H1 (cell line): ENCODE results near the gene MALSU1. TPM values are rescaled to one million over a fixed set of nuclear protein-coding genes. Genes with fewer than 3 reads are reported as not detected.

Experiments used
- CTCF ChIA-PET: fragments of 300-600 bp; sonication (Branson Sonifier 250); formaldehyde crosslinking; loops from one replicate; lab custom pipeline; 2021; ENCODE audit not compliant: partially characterized antibody; lab: Charles Lee
- POLR2A ChIA-PET: fragments of 300-600 bp; sonication (Branson Sonifier 250); formaldehyde crosslinking; loops from one replicate; lab custom pipeline; 2021; ENCODE audit warnings: inconsistent platforms; ENCODE audit not compliant: partially characterized antibody; lab: Charles Lee
- DNase-seq, 2 experiments: peaks; one replicate each; pipeline versions ENCODE4 v3.0.0 to v3.0.0-alpha.2; 2010 to 2022; ENCODE audit warnings: low spot score in 2 of 2, low read depth in 1 of 2, mixed read lengths in 1 of 2
- FAIRE-seq: peaks from 2 replicates; lab custom pipeline; 2011; peaks lifted over from hg19 to GRCh38; lab: Jason Lieb, UNC
- H2AFZ ChIP-seq: 2 replicates; pipeline ENCODE4 v1.8.1; 2012; ENCODE audit warnings: low read length, inconsistent platforms
- H2AK5ac ChIP-seq: 2 replicates; pipeline ENCODE4 v1.6.1; 2013; ENCODE audit warnings: low read depth, low read length
- H2BK120ac ChIP-seq: replicated peaks from 2 replicates; pipeline ENCODE3; 2013; ENCODE audit warnings: low read depth, low read length, inconsistent platforms
- H2BK12ac ChIP-seq: 2 replicates; pipeline ENCODE4 v1.6.1; 2013; ENCODE audit warnings: low read depth, low read length
- H2BK15ac ChIP-seq: 2 replicates; pipeline ENCODE4 v1.6.1; 2013; ENCODE audit warnings: low read length
- H2BK20ac ChIP-seq: 2 replicates; pipeline ENCODE4 v1.6.1; 2013; ENCODE audit warnings: low read length
- H2BK5ac ChIP-seq: 2 replicates; pipeline ENCODE4 v1.6.1; 2013; ENCODE audit warnings: low read depth, low read length
- H3K14ac ChIP-seq: 2 replicates; pipeline ENCODE4 v1.6.1; 2013; ENCODE audit warnings: inconsistent platforms; ENCODE audit not compliant: insufficient read length
- H3K18ac ChIP-seq: 2 replicates; pipeline ENCODE4 v1.6.1; 2013; ENCODE audit warnings: low read length; ENCODE audit errors: extremely low read depth
- H3K23ac ChIP-seq: 2 replicates; pipeline ENCODE4 v1.6.1; 2013; ENCODE audit warnings: inconsistent platforms; ENCODE audit not compliant: insufficient read length
- H3K23me2 ChIP-seq: 2 replicates; pipeline ENCODE4 v1.6.1; 2013; ENCODE audit warnings: low read depth, low read length
- H3K27ac ChIP-seq: 2 replicates; pipeline ENCODE4 v1.6.1; 2011; ENCODE audit warnings: low read depth, low read length, inconsistent platforms
- H3K27me3 ChIP-seq, 4 experiments: replicated peaks in 1 of 4; 1 replicate in 1 of 4; 2 replicates in 3 of 4; pipeline versions ENCODE4 v1.6.1 to v1.8.1; 2011 to 2013; ENCODE audit warnings: low read length in 3 of 4, mild to moderate bottlenecking in 3 of 4, inconsistent platforms in 2 of 4, mixed read lengths in 2 of 4, moderate library complexity in 1 of 4; ENCODE audit not compliant: control insufficient read depth in 3 of 4, insufficient read depth in 3 of 4; ENCODE audit errors: extremely low read depth in 1 of 4
- H3K36me3 ChIP-seq, 4 experiments: 2 replicates each; pipeline versions ENCODE4 v1.6.1 to v1.8.1; 2011 to 2013; ENCODE audit warnings: mild to moderate bottlenecking in 4 of 4, low read length in 3 of 4, moderate library complexity in 2 of 4, control low read depth in 1 of 4, inconsistent platforms in 1 of 4; ENCODE audit not compliant: insufficient read depth in 4 of 4, control insufficient read depth in 2 of 4
- H3K4ac ChIP-seq: replicated peaks from 2 replicates; pipeline ENCODE3; 2013; ENCODE audit warnings: low read length, low read depth, mixed read lengths, inconsistent platforms; ENCODE audit not compliant: insufficient read length
- H3K4me1 ChIP-seq, 4 experiments: replicated peaks in 1 of 4; 1 replicate in 1 of 4; 2 replicates in 3 of 4; pipeline versions ENCODE4 v1.6.1 to v1.8.1; 2011 to 2013; ENCODE audit warnings: low read length in 3 of 4, inconsistent platforms in 2 of 4, mixed read lengths in 1 of 4; ENCODE audit not compliant: insufficient read depth in 4 of 4, control insufficient read depth in 3 of 4
- H3K4me2 ChIP-seq, 2 experiments: 2 replicates each; pipeline versions ENCODE4 v1.6.1 to v1.8.1; 2011 to 2013; ENCODE audit warnings: low read depth in 2 of 2, low read length in 2 of 2, control low read depth in 1 of 2, inconsistent platforms in 1 of 2, mild to moderate bottlenecking in 1 of 2; ENCODE audit not compliant: insufficient read depth in 1 of 2
- H3K4me3 ChIP-seq, 4 experiments: fragments of 200-600, 300-600 bp in 1 of 4; sonication (generic), shearing (Covaris generic), sonication (Bioruptor Twin) in 1 of 4; 2 replicates each; pipeline versions ENCODE4 v1.5.1 to v1.8.1; 2011 to 2016; ENCODE audit warnings: low read length in 4 of 4, low read depth in 3 of 4, control low read depth in 2 of 4, inconsistent platforms in 2 of 4, mild to moderate bottlenecking in 2 of 4, mixed read lengths in 1 of 4, moderate library complexity in 1 of 4; ENCODE audit not compliant: insufficient read depth in 2 of 4; ENCODE audit errors: extremely low read depth in 1 of 4
- H3K56ac ChIP-seq: replicated peaks from 2 replicates; pipeline ENCODE3; 2013; ENCODE audit warnings: low read depth, mild to moderate bottlenecking, mixed read lengths, low read length, inconsistent platforms; ENCODE audit not compliant: insufficient read length
- H3K79me1 ChIP-seq: 2 replicates; pipeline ENCODE4 v1.6.1; 2013; ENCODE audit warnings: low read depth, low read length, control low read depth
- H3K79me2 ChIP-seq, 2 experiments: 2 replicates each; pipeline versions ENCODE4 v1.6.1 to v1.8.1; 2012 to 2013; ENCODE audit warnings: low read length in 2 of 2, mild to moderate bottlenecking in 2 of 2, inconsistent platforms in 1 of 2; ENCODE audit not compliant: insufficient read depth in 2 of 2, control insufficient read depth in 1 of 2
- H3K9ac ChIP-seq, 4 experiments: replicated peaks in 1 of 4; 1 replicate in 1 of 4; 2 replicates in 3 of 4; pipeline versions ENCODE4 v1.6.1 to v1.8.1; 2011 to 2013; ENCODE audit warnings: low read depth in 3 of 4, low read length in 3 of 4, control low read depth in 2 of 4, mild to moderate bottlenecking in 2 of 4, moderate library complexity in 2 of 4, inconsistent platforms in 1 of 4; ENCODE audit errors: extremely low read depth in 1 of 4
- H3K9me3 ChIP-seq, 2 experiments: 2 replicates each; pipeline versions ENCODE4 v1.6.1 to v1.8.1; 2012 to 2013; ENCODE audit warnings: mild to moderate bottlenecking in 2 of 2, moderate library complexity in 2 of 2, control low read depth in 1 of 2, inconsistent platforms in 1 of 2, low read depth in 1 of 2, low read length in 1 of 2, mixed read lengths in 1 of 2; ENCODE audit not compliant: insufficient read depth in 2 of 2
- H4K20me1 ChIP-seq, 2 experiments: replicated peaks in 1 of 2; 2 replicates each; pipeline versions ENCODE3 to v1.8.1; 2011 to 2013; ENCODE audit warnings: inconsistent platforms in 2 of 2, low read length in 2 of 2, mild to moderate bottlenecking in 1 of 2; ENCODE audit not compliant: insufficient read depth in 2 of 2, control insufficient read depth in 1 of 2
- H4K5ac ChIP-seq: 2 replicates; pipeline ENCODE4 v1.6.1; 2013; ENCODE audit warnings: low read length, low read depth, mixed read lengths, inconsistent platforms; ENCODE audit not compliant: insufficient read length
- H4K8ac ChIP-seq: 2 replicates; pipeline ENCODE4 v1.8.0; 2013; ENCODE audit warnings: mild to moderate bottlenecking, moderate library complexity, low read length, inconsistent platforms; ENCODE audit not compliant: insufficient read depth; ENCODE audit errors: extremely low read depth
- H4K91ac ChIP-seq: replicated peaks from 2 replicates; pipeline ENCODE3; 2013; ENCODE audit warnings: low read length, mixed read lengths, inconsistent platforms; ENCODE audit not compliant: insufficient read length
- CREB1 ChIP-seq: IDR thresholded peaks from 2 replicates; pipeline ENCODE4 v1.6.1; 2012; ENCODE audit warnings: inconsistent platforms
- CTBP2 ChIP-seq: IDR thresholded peaks from 2 replicates; pipeline ENCODE4 v1.7.0; 2011; ENCODE audit warnings: borderline replicate concordance, mild to moderate bottlenecking, moderate library complexity, mixed read lengths, low read length; ENCODE audit not compliant: insufficient read depth, insufficient read length
- EP300 ChIP-seq, 2 experiments: IDR thresholded peaks; 1 replicate in 1 of 2; 2 replicates in 1 of 2; pipeline ENCODE4 v1.6.1; 2011 to 2012; ENCODE audit warnings: low read depth in 2 of 2, low read length in 2 of 2, mild to moderate bottlenecking in 2 of 2, borderline replicate concordance in 1 of 2, inconsistent platforms in 1 of 2, moderate library complexity in 1 of 2
- GTF2F1 ChIP-seq: IDR thresholded peaks from 2 replicates; pipeline ENCODE4 v1.6.1; 2012; ENCODE audit warnings: low read depth, low read length, improper control_type of control experiment, borderline replicate concordance
- HDAC2 ChIP-seq, 2 experiments: fragments of 300-600 bp in 1 of 2; sonication (generic) in 1 of 2; IDR thresholded peaks; 2 replicates each; pipeline ENCODE4 v1.6.1; 2011 to 2012; ENCODE audit warnings: low read depth in 2 of 2, low read length in 2 of 2, mild to moderate bottlenecking in 2 of 2, moderate library complexity in 2 of 2, borderline replicate concordance in 1 of 2, inconsistent platforms in 1 of 2
- JUND ChIP-seq: IDR thresholded peaks from 2 replicates; pipeline ENCODE4 v1.6.1; 2011; ENCODE audit warnings: mild to moderate bottlenecking, improper control_type of control experiment, low read length
- KDM4A ChIP-seq: IDR thresholded peaks from one replicate; pipeline ENCODE4 v1.7.1; 2012; ENCODE audit warnings: low read depth, mild to moderate bottlenecking, moderate library complexity, low read length, inconsistent platforms; ENCODE audit not compliant: severe bottlenecking
- RBBP5 ChIP-seq: IDR thresholded peaks from 2 replicates; pipeline ENCODE4 v1.7.1; 2012; ENCODE audit warnings: low read depth, mild to moderate bottlenecking, inconsistent platforms, low read length, moderate library complexity, borderline replicate concordance
- RFX5 ChIP-seq: IDR thresholded peaks from 2 replicates; pipeline ENCODE4 v1.6.1; 2011; ENCODE audit warnings: low read depth, low read length, improper control_type of control experiment, borderline replicate concordance
- TAF7 ChIP-seq: optimal IDR thresholded peaks from 2 replicates; pipeline ENCODE3; 2011; ENCODE audit warnings: low read depth, mild to moderate bottlenecking, inconsistent platforms, low read length, moderate library complexity, borderline replicate concordance
- USF2 ChIP-seq: IDR thresholded peaks from 2 replicates; pipeline ENCODE4 v1.6.1; 2011; ENCODE audit warnings: low read length, improper control_type of control experiment
- WGBS, 2 experiments: shearing (Covaris generic) in 1 of 2; methylation state at CpG; one replicate each; pipeline versions ENCODE4 v1.1.6 to v1.1.7; 2013 to 2015; ENCODE audit warnings: low lambda C conversion rate in 2 of 2, mixed read lengths in 2 of 2, inconsistent platforms in 1 of 2, low coverage in 1 of 2, missing lambda C conversion rate in 1 of 2; ENCODE audit not compliant: insufficient replicate concordance in 2 of 2, insufficient coverage in 1 of 2, insufficient read length in 1 of 2; ENCODE audit errors: extremely low coverage in 1 of 2, missing lambda C conversion rate in 1 of 2; 5-methylcytosine and 5-hydroxymethylcytosine counted together
- polyA plus RNA-seq, 7 experiments: library from polyadenylated mRNA; depleted of rRNA in 3 of 7; stranded (reverse) in 5 of 7; unstranded in 2 of 7; fragments of >200 nt in 5 of 7; fragments of 200-250 nt in 2 of 7; gene quantifications; 1 replicate in 5 of 7; 2 replicates in 1 of 7; 4 replicates in 1 of 7; pipeline versions ENCODE4 v1.2.1 to v1.2.3, GENCODE V29; 2011 to 2013; ENCODE audit warnings: missing spikeins in 2 of 7, mixed read lengths in 2 of 7
- total RNA-seq: library from RNA; stranded (reverse); fragmentation: NEBNext Ultra II Directional; extraction: Animal tissue kit (Norgen Biotek cat#: 25700); gene quantifications from 2 replicates; pipeline ENCODE4 v1.2.1, GENCODE V29; 2021

MALSU1 gene
- total and polyA plus RNA-seq, 2 of the 8 experiments (the other 6 are each of a cell fraction or from before 2014, with no cell fraction given) = 73.5 to 84.0 TPM

- H3K79me2 ChIP-seq = no peaks in the 10 kb centered on the region
- H3K36me3 ChIP-seq = no peaks in the 10 kb centered on the region
- CTCF ChIA-PET = interaction anchor here (1.0 to 17.4 kb wide), 10 partner anchors 8 to 61 kb away, joined by 3 to 241 read pairs (median 4); no protein-coding TSS in a partner anchor
- H4K5ac ChIP-seq = no peak overlapping the region
- H4K8ac ChIP-seq = no peak overlapping the region
- no peak overlapping the region for H3K56ac ChIP-seq
- H2BK120ac ChIP-seq = no peak overlapping the region
- H2BK5ac ChIP-seq = no peak overlapping the region
- H3K27ac ChIP-seq = no peak overlapping the region
- no peak overlapping the region for H2BK20ac ChIP-seq
- POLR2A ChIA-PET = no interaction called here
- H3K23ac ChIP-seq = no peak overlapping the region
- H3K27me3 ChIP-seq = no peaks in the 10 kb centered on the region
- no peak overlapping the region for H3K4me3 ChIP-seq
- no peak overlapping the region for H4K91ac ChIP-seq
- no peak for FAIRE-seq
- H3K79me1 ChIP-seq = no peaks in the 10 kb centered on the region
- H3K4me2 ChIP-seq = no peak overlapping the region
- no peak overlapping the region for H3K4ac ChIP-seq
- H3K9ac ChIP-seq = no peak overlapping the region
- no peaks in the 10 kb centered on the region for H4K20me1 ChIP-seq
- H3K4me1 ChIP-seq = no peaks in the 10 kb centered on the region
- no peaks in the 10 kb centered on the region for H3K23me2 ChIP-seq
- H3K14ac ChIP-seq = no peak overlapping the region
- no peak overlapping the region for H2BK12ac ChIP-seq
- peak in 1 of 2 experiments; percentile 73 for DNase-seq
- H3K9me3 ChIP-seq = no peaks in the 10 kb centered on the region
- no peak overlapping the region for H2BK15ac ChIP-seq
- no peak overlapping the region for H3K18ac ChIP-seq
- no peak overlapping the region for H2AK5ac ChIP-seq
- no peak overlapping the region for H2AFZ ChIP-seq
- WGBS, 2 experiments = 19% methylated on average over 7 of the region's 7 CpGs; no CpG with 5 or more reads in 1 of the 2 experiments
- no peak for TF ChIP-seq KDM4A
- TF ChIP-seq RBBP5 = no peak
- TF ChIP-seq USF2 = no peak
- no peak for TF ChIP-seq JUND
- TF ChIP-seq CTBP2 = no peak
- peak; percentile 59; the same call in 1 of the 2 replicates for TF ChIP-seq CREB1
- TF ChIP-seq EP300 (IDR thresholded peaks at IDR 0.05; ENCODE audit: borderline replicate concordance in 1 of 2, low read depth in 2 of 2, low read length in 2 of 2) = no peak
- no peak for TF ChIP-seq HDAC2 (IDR thresholded peaks at IDR 0.05; ENCODE audit: borderline replicate concordance in 1 of 2, low read depth in 2 of 2, low read length in 2 of 2)
- no peak for TF ChIP-seq TAF7
- no peak for TF ChIP-seq RFX5
- no peak for TF ChIP-seq GTF2F1
Measured at GRCh38 chr7:23261843-23262452, 37.2 kb upstream of the MALSU1 start.
